ENCODE results near the gene GSG1.
"Not testable (repeated sequence)": the region's sequence is repeated elsewhere in the genome, so short reads cannot be mapped to it uniquely, and the experiment has no call there.

The GSG1 gene

GRCh38 chr12:13035335-13035734 lies 68.1 kb downstream of the GSG1 start:
- not testable (repeated sequence) for H3K27ac Mint-ChIP-seq, H3K36me3 Mint-ChIP-seq, H3K4me3 Mint-ChIP-seq

More at GRCh38 chr12:13035335-13035734, 68.1 kb downstream of the GSG1 start:
- H3K4me1 Mint-ChIP-seq, H3K9me3 Mint-ChIP-seq, H3K27me3 Mint-ChIP-seq: not testable (repeated sequence)
